ENCODE measurements around the gene MSL2.

- TF ChIP-seq CTCF (IDR thresholded peaks at IDR 0.05; ENCODE audit: low read depth, low read length), result no peak
- TF ChIP-seq EZH2phosphoT487 (IDR thresholded peaks at IDR 0.05; ENCODE audit: low read depth), result no peak
Observed at GRCh38 chr3:136181741-136182140, 14.4 kb downstream of the MSL2 start.
